Hepatocyte (in vitro differentiated cells): ENCODE results near the gene ZNF33A. TPM values are rescaled to one million over a fixed set of nuclear protein-coding genes. Genes with fewer than 3 reads are reported as not detected.
A peak's percentile ranks its signal among the peaks of the same experiment; 100 is the strongest.

Source experiments
- DNase-seq: peaks from one replicate; pipeline ENCODE4 v3.0.0-alpha.2; 2016; ENCODE audit warnings: low spot score
- H2AFZ ChIP-seq: fragments of 200-600 bp; sonication (generic); 2 replicates; pipeline ENCODE4 v1.6.0; 2016; ENCODE audit warnings: antibody characterized with exemption, mild to moderate bottlenecking
- H3K27ac ChIP-seq: fragments of 200-600 bp; sonication (generic); 2 replicates; pipeline ENCODE4 v1.5.1; 2016; ENCODE audit warnings: mild to moderate bottlenecking
- H3K27me3 ChIP-seq: fragments of 200-600 bp; sonication (generic); 2 replicates; pipeline ENCODE4 v1.6.1; 2016
- H3K36me3 ChIP-seq: fragments of 200-600 bp; sonication (generic); replicated peaks from 2 replicates; pipeline ENCODE4 v1.5.1; 2016; ENCODE audit warnings: low read depth; ENCODE audit not compliant: insufficient read depth
- H3K4me1 ChIP-seq: fragments of 200-600 bp; sonication (generic); 2 replicates; pipeline ENCODE4 v1.5.1; 2016; ENCODE audit warnings: mild to moderate bottlenecking, moderate library complexity; ENCODE audit not compliant: insufficient read depth
- H3K4me2 ChIP-seq: fragments of 200-600 bp; sonication (generic); 2 replicates; pipeline ENCODE4 v1.6.0; 2016
- H3K4me3 ChIP-seq: fragments of 200-600 bp; sonication (generic); 2 replicates; pipeline ENCODE4 v1.5.1; 2016; ENCODE audit warnings: mild to moderate bottlenecking
- H3K79me2 ChIP-seq: fragments of 200-600 bp; sonication (generic); 2 replicates; pipeline ENCODE4 v1.6.0; 2017; ENCODE audit warnings: mild to moderate bottlenecking
- H3K9me2 ChIP-seq: fragments of 200-600 bp; sonication (generic); replicated peaks from 2 replicates; pipeline ENCODE4 v1.6.0; 2017; ENCODE audit warnings: mild to moderate bottlenecking; ENCODE audit not compliant: insufficient read depth
- H3K9me3 ChIP-seq: fragments of 200-600 bp; sonication (generic); 2 replicates; pipeline ENCODE4 v1.5.1; 2016; ENCODE audit warnings: low read depth, mild to moderate bottlenecking
- H4K20me1 ChIP-seq: fragments of 200-600 bp; sonication (generic); 2 replicates; pipeline ENCODE4 v1.6.0; 2016; ENCODE audit warnings: mild to moderate bottlenecking; ENCODE audit not compliant: insufficient read depth, poor library complexity, severe bottlenecking
- EZH2 ChIP-seq: fragments of 200-600 bp; sonication (generic); IDR thresholded peaks from 2 replicates; pipeline ENCODE4 v1.6.1; 2016; ENCODE audit warnings: antibody characterized with exemption, mild to moderate bottlenecking, borderline replicate concordance
- EZH2phosphoT487 ChIP-seq: fragments of 200-600 bp; sonication (generic); IDR thresholded peaks from one replicate; pipeline ENCODE4 v1.6.1; 2018; ENCODE audit warnings: antibody characterized with exemption, mild to moderate bottlenecking, low read depth, moderate library complexity; ENCODE audit not compliant: unreplicated experiment, severe bottlenecking
- WGBS: methylation state at CpG from one replicate; pipeline ENCODE4 v1.1.6; 2016; ENCODE audit warnings: low lambda C conversion rate; ENCODE audit errors: missing lambda C conversion rate; 5-methylcytosine and 5-hydroxymethylcytosine counted together
- polyA plus RNA-seq: library from polyadenylated mRNA; unstranded; fragments of >200 nt; fragmentation: Nextera tagmentation; extraction: Ambion mirVana; gene quantifications from 2 replicates; pipeline ENCODE4 v1.2.1, GENCODE V29; 2016
- total RNA-seq: library from RNA; depleted of rRNA; stranded (reverse); fragments of >200 nt; gene quantifications from 2 replicates; pipeline ENCODE4 v1.2.3, GENCODE V29; 2014
- TF ChIP-seq, protein P1 (sequence below): fragments of 200-600 bp; sonication (generic); IDR thresholded peaks from 2 replicates; pipeline ENCODE4 v1.5.1; 2016; ENCODE audit warnings: antibody characterized with exemption, mild to moderate bottlenecking; ENCODE audit not compliant: poor library complexity

Gene ZNF33A
- total and polyA plus RNA-seq, 2 experiments from 2014 or later: 7.0 to 22.5 TPM

- H3K9me3 ChIP-seq: no peaks in the 10 kb centered on the region
- no peak overlapping the region for H3K4me3 ChIP-seq
- WGBS: 64% methylated on average over 16 of the region's 16 CpGs
- H3K36me3 ChIP-seq: no peaks in the 10 kb centered on the region
- no peaks in the 10 kb centered on the region for H3K4me1 ChIP-seq
- TF ChIP-seq, protein P1, sequence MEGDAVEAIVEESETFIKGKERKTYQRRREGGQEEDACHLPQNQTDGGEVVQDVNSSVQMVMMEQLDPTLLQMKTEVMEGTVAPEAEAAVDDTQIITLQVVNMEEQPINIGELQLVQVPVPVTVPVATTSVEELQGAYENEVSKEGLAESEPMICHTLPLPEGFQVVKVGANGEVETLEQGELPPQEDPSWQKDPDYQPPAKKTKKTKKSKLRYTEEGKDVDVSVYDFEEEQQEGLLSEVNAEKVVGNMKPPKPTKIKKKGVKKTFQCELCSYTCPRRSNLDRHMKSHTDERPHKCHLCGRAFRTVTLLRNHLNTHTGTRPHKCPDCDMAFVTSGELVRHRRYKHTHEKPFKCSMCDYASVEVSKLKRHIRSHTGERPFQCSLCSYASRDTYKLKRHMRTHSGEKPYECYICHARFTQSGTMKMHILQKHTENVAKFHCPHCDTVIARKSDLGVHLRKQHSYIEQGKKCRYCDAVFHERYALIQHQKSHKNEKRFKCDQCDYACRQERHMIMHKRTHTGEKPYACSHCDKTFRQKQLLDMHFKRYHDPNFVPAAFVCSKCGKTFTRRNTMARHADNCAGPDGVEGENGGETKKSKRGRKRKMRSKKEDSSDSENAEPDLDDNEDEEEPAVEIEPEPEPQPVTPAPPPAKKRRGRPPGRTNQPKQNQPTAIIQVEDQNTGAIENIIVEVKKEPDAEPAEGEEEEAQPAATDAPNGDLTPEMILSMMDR: no peak
- TF ChIP-seq EZH2 (no peak), EZH2phosphoT487 (no peak)
- DNase-seq: no peak
- H3K27ac ChIP-seq: no peak overlapping the region
- H4K20me1 ChIP-seq: no peaks in the 10 kb centered on the region
- no peaks in the 10 kb centered on the region for H3K27me3 ChIP-seq
- H3K9me2 ChIP-seq: no peaks in the 10 kb centered on the region
- H3K4me2 ChIP-seq: peak overlapping the region; percentile 68
- H2AFZ ChIP-seq: peak overlapping the region; percentile 64
- no peaks in the 10 kb centered on the region for H3K79me2 ChIP-seq
Observed at GRCh38 chr10:38093816-38094157, 83.3 kb downstream of the ZNF33A start.

DNA sequence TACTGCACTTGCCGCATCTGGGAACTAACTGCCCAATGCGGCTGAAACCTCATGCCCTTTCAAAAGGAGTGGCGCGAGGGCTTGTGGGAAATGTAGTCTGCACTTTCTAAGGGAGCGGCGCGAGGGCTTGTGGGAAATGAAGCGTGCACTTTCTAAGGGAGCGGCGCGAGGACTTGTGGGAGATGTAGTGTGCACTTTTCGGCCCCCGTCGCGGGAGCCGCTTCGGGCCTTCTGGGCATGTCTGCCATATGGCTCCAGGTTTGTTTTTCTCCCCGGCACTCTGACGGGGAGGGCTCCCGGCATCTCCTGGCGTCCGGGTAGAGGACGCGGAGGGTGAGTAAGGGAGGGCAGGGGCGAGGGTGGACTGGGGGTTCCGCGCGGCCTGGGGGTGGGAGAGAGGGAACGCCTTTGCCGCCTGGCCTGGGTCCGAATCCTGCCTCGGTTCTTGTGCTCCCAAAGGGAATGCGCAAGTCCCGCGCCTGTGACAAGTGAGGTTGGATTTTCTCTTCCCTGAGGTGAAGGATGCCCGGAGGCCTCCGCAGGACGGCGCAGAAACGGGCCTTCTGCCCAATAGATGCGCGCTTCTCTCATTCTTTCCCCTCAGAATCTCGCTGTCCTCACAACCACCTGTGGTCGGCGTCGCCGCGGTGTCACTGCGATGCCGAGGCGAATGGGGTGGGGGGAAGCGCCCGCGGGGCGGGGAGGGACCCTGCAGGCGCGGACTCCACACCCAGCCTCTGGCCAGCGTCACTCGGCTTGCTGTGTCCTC, 83.9 kb downstream of the ZNF33A start, which contains the start of gene ZNF37A:
TSS of gene ZNF37A (plus strand) at position 180 of the 769 bp plus-strand sequence. CDS start 2,281 bp downstream, outside the sequence.
- H3K27ac ChIP-seq: peak within 1 kb of the TSS; percentile 89
- H3K4me2 ChIP-seq: peak within 1 kb of the TSS; percentile 81
- no peaks in the 10 kb centered on the region for H4K20me1 ChIP-seq
- H3K79me2 ChIP-seq: no peaks in the 10 kb centered on the region
- H2AFZ ChIP-seq: peak within 1 kb of the TSS; percentile 90
- WGBS: 41% methylated on average over 42 of the region's 59 CpGs
- H3K36me3 ChIP-seq: no peaks in the 10 kb centered on the region
- no peaks in the 10 kb centered on the region for H3K9me3 ChIP-seq
- TF ChIP-seq, protein P1: no peak
- TF ChIP-seq EZH2: no peak
- no peak for TF ChIP-seq EZH2phosphoT487
- peak within 1 kb of the TSS; percentile 60 for H3K4me3 ChIP-seq
- no peaks in the 10 kb centered on the region for H3K27me3 ChIP-seq
- H3K4me1 ChIP-seq: no peaks in the 10 kb centered on the region
- peak; percentile 89 for DNase-seq
- H3K9me2 ChIP-seq: no peaks in the 10 kb centered on the region

DNA sequence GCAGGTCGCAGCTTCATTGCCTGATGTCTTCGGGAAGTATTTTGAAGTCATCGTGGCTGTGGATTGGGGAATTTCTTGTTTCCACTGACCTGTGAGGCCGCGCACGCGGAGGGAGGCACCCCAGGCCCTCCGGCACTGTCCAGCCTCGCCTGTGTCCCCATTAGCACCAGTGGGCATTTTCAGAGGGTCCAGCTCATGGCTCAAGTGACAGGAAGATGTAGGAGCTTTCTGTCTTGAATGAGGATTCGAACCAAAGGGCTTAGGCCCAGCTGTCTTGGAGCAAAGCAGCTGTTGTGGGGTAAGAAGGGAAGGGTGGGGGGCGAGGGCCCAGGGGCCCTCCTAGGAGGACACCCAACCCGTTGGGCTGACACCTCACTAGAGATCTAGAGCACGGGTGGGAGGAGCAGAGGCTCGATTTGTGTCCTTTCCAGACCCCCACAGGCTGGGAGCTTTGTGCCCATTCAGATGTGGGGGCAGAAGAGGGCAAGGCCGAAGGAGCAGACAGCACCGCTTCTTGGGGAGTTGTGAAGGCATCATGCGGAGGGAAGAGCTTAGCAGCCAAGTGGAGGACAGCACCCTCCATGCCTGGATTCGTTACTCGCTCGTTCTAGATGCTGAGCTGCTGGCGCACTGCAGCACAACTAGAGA, 84.6 kb downstream of the ZNF33A start:
- WGBS: 83% methylated on average over 18 of the region's 21 CpGs
- no peaks in the 10 kb centered on the region for H4K20me1 ChIP-seq
- H3K79me2 ChIP-seq: no peaks in the 10 kb centered on the region
- no peak for DNase-seq
- no peaks in the 10 kb centered on the region for H3K27me3 ChIP-seq
- H3K4me3 ChIP-seq: peak overlapping the region; percentile 60
- peak overlapping the region; percentile 90 for H2AFZ ChIP-seq
- TF ChIP-seq, protein P1: no peak
- TF ChIP-seq EZH2phosphoT487: no peak
- no peaks in the 10 kb centered on the region for H3K36me3 ChIP-seq
- H3K27ac ChIP-seq: peak overlapping the region; percentile 89
- no peaks in the 10 kb centered on the region for H3K9me3 ChIP-seq
- peak overlapping the region; percentile 81 for H3K4me2 ChIP-seq
- H3K4me1 ChIP-seq: no peaks in the 10 kb centered on the region
- H3K9me2 ChIP-seq: no peaks in the 10 kb centered on the region
